MM.1S (cell line): Measurements from ENCODE around the gene TULP3.
A peak's percentile ranks its signal among the peaks of the same experiment; 100 is the strongest.

ENCODE experiments used
- DNase-seq: peaks from one replicate; pipeline ENCODE4 v3.0.0-alpha.2; 2015
- H2AFZ ChIP-seq: fragments of 300-600 bp; sonication (generic); 2 replicates; pipeline ENCODE4 v1.6.0; 2016; ENCODE audit warnings: antibody characterized with exemption, low read length
- H3F3A ChIP-seq: fragments of 300-600 bp; sonication (generic); 2 replicates; pipeline ENCODE4 v1.6.1; 2016; ENCODE audit warnings: mild to moderate bottlenecking, antibody characterized with exemption, low read length, moderate library complexity, mixed read lengths; ENCODE audit not compliant: insufficient read depth
- H3K27ac ChIP-seq: fragments of 300-600 bp; sonication (generic); 2 replicates; pipeline ENCODE4 v1.5.1; 2016; ENCODE audit warnings: mild to moderate bottlenecking, low read length
- H3K27me3 ChIP-seq: fragments of 300-600 bp; sonication (generic); replicated peaks from 2 replicates; pipeline ENCODE4 v1.6.0; 2016; ENCODE audit warnings: low read length; ENCODE audit not compliant: insufficient read depth
- H3K36me3 ChIP-seq: fragments of 300-600 bp; sonication (generic); replicated peaks from 2 replicates; pipeline ENCODE4 v1.6.1; 2016; ENCODE audit warnings: mild to moderate bottlenecking, low read length, mixed read lengths; ENCODE audit not compliant: insufficient read depth
- H3K4me1 ChIP-seq: fragments of 300-600 bp; sonication (generic); 2 replicates; pipeline ENCODE4 v1.6.1; 2016; ENCODE audit warnings: low read length, mixed read lengths
- H3K4me2 ChIP-seq: fragments of 300-600 bp; sonication (generic); 2 replicates; pipeline ENCODE4 v1.6.0; 2016; ENCODE audit warnings: low read depth, low read length
- H3K4me3 ChIP-seq: fragments of 300-600 bp; sonication (generic); 2 replicates; pipeline ENCODE4 v1.5.1; 2016; ENCODE audit warnings: low read length, mixed read lengths
- H3K79me2 ChIP-seq: fragments of 300-600 bp; sonication (generic); 2 replicates; pipeline ENCODE4 v1.6.1; 2016; ENCODE audit warnings: mixed run types, low read length, mixed read lengths
- H3K9ac ChIP-seq: fragments of 300-600 bp; sonication (generic); 2 replicates; pipeline ENCODE4 v1.6.1; 2016; ENCODE audit warnings: low read length, mixed read lengths
- H3K9me2 ChIP-seq: fragments of 300-600 bp; sonication (generic); replicated peaks from 2 replicates; pipeline ENCODE4 v1.6.1; 2016; ENCODE audit warnings: mild to moderate bottlenecking, low read length, mixed read lengths; ENCODE audit not compliant: insufficient read depth
- H3K9me3 ChIP-seq: fragments of 300-600 bp; sonication (generic); replicated peaks from 2 replicates; pipeline ENCODE4 v1.6.1; 2016; ENCODE audit warnings: mild to moderate bottlenecking, low read length, mixed read lengths; ENCODE audit not compliant: insufficient read depth
- H4K20me1 ChIP-seq: fragments of 300-600 bp; sonication (generic); 2 replicates; pipeline ENCODE4 v1.6.1; 2016; ENCODE audit warnings: mild to moderate bottlenecking, low read length, moderate library complexity, mixed read lengths; ENCODE audit not compliant: insufficient read depth
- CTCF ChIP-seq: fragments of 300-600 bp; sonication (generic); IDR thresholded peaks from 2 replicates; pipeline ENCODE4 v1.5.1; 2016; ENCODE audit warnings: antibody characterized with exemption, low read length, mixed read lengths
- EZH2 ChIP-seq: fragments of 300-600 bp; sonication (generic); optimal IDR thresholded peaks from 2 replicates; pipeline ENCODE3; 2017; ENCODE audit warnings: low read depth, mild to moderate bottlenecking, antibody characterized with exemption, low read length, mixed read lengths
- EZH2phosphoT487 ChIP-seq: fragments of 300-600 bp; sonication (generic); IDR thresholded peaks from 2 replicates; pipeline ENCODE4 v1.6.1; 2018; ENCODE audit warnings: antibody characterized with exemption, low read length

TULP3 gene

GRCh38 chr12:2939191-2939590 is 48.5 kb downstream of the TULP3 start:
- Histone ChIP-seq H3K4me3 (no peak overlapping the region), H3K27me3 (no peaks in the 10 kb centered on the region), H3K27ac (no peak overlapping the region), H2AFZ (no peak overlapping the region), H3F3A (no peaks in the 10 kb centered on the region), H3K4me2 (no peak overlapping the region), H3K79me2 (no peaks in the 10 kb centered on the region), H3K9me2 (no peaks in the 10 kb centered on the region), H3K36me3 (no peaks in the 10 kb centered on the region), H3K4me1 (no peaks in the 10 kb centered on the region), H3K9ac (no peak overlapping the region), H3K9me3 (no peaks in the 10 kb centered on the region), H4K20me1 (no peaks in the 10 kb centered on the region)
- DNase-seq, result no peak
- no peak for TF ChIP-seq EZH2phosphoT487
- TF ChIP-seq CTCF, result no peak
- TF ChIP-seq EZH2, result no peak

GRCh38 chr12:2940564-2940963 is 49.9 kb downstream of the TULP3 start:
- Histone ChIP-seq H3K9me3 (no peaks in the 10 kb centered on the region), H3K4me2 (no peak overlapping the region), H4K20me1 (no peaks in the 10 kb centered on the region), H3F3A (no peaks in the 10 kb centered on the region; the same call in 1 of the 2 replicates), H3K27me3 (no peaks in the 10 kb centered on the region), H3K36me3 (no peaks in the 10 kb centered on the region), H3K9me2 (no peaks in the 10 kb centered on the region), H3K9ac (no peak overlapping the region), H2AFZ (no peak overlapping the region), H3K4me3 (no peak overlapping the region), H3K79me2 (no peaks in the 10 kb centered on the region), H3K27ac (no peak overlapping the region), H3K4me1 (no peaks in the 10 kb centered on the region)
- no peak for DNase-seq
- no peak for TF ChIP-seq EZH2phosphoT487
- TF ChIP-seq EZH2, result no peak

DNA sequence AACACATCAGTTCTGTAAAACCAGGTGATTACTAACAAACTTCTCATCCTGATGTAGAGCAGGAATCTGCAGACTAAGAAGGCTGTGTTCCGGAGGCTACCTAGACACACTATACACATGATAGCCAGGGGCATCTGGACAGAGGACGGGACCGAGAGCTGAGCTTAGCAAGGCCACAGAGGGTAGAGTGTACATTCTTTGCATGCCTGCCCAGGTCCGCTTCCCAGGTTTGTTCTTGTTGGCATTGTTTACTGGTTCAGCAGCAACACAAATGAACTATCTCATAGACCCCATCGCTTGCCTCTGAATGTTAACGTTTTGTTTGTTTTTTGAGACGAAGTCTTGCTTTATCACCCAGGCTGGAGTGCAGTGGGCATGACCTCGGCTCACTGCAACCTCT is 50.8 kb downstream of the TULP3 start:
- Histone ChIP-seq H3K36me3 (no peaks in the 10 kb centered on the region), H3K79me2 (no peaks in the 10 kb centered on the region), H3K27me3 (no peaks in the 10 kb centered on the region), H3K27ac (no peak overlapping the region), H3K9me3 (no peaks in the 10 kb centered on the region), H4K20me1 (no peaks in the 10 kb centered on the region), H3K4me1 (no peaks in the 10 kb centered on the region), H3F3A (no peaks in the 10 kb centered on the region; the same call in 1 of the 2 replicates), H3K4me3 (no peak overlapping the region), H3K9ac (no peak overlapping the region), H3K9me2 (no peaks in the 10 kb centered on the region), H3K4me2 (no peak overlapping the region), H2AFZ (no peak overlapping the region)
- DNase-seq, result no peak
- no peak for TF ChIP-seq EZH2
- no peak for TF ChIP-seq EZH2phosphoT487
- no peak for TF ChIP-seq CTCF

GRCh38 chr12:2944401-2945047 is 53.8 kb downstream of the TULP3 start:
- Histone ChIP-seq H3K27ac (no peak overlapping the region), H2AFZ (0 out of 2 replicates have a peak overlapping the region, but pooled peaks have one; percentile 5), H3K4me3 (no peak overlapping the region), H3K27me3 (no peaks in the 10 kb centered on the region), H3K9me2 (no peaks in the 10 kb centered on the region), H3K4me1 (no peaks in the 10 kb centered on the region), H3K36me3 (no peaks in the 10 kb centered on the region), H4K20me1 (no peaks in the 10 kb centered on the region), H3K79me2 (no peaks in the 10 kb centered on the region), H3K9me3 (no peaks in the 10 kb centered on the region), H3K9ac (peak overlapping the region; percentile 29; the same call in 1 of the 2 replicates), H3K4me2 (peak overlapping the region; percentile 15; the same call in 1 of the 2 replicates), H3F3A (no peaks in the 10 kb centered on the region; the same call in 1 of the 2 replicates)
- TF ChIP-seq EZH2 (no peak), EZH2phosphoT487 (no peak), CTCF (peak; percentile 81)
- peak; percentile 82 for DNase-seq
